Psoas muscle (tissue), 8 donors: Measurements from ENCODE around the gene SGCD. TPM values are rescaled to one million over a fixed set of nuclear protein-coding genes. Genes with fewer than 3 reads are reported as not detected.

Source experiments
- ATAC-seq, 4 donors: fragments of 200-7000 bp; cut with Tn5 transposase; one replicate each; pipeline ENCODE4 v1.9.1; 2020; ENCODE audit warnings: moderate library complexity in 3 of 4, mild to moderate bottlenecking in 2 of 4
- DNase-seq, 2 donors: peaks; one replicate each; pipeline ENCODE4 v3.0.0-alpha.2; 2020
- H3K27ac ChIP-seq: fragments of 200-600 bp; one replicate; pipeline ENCODE4 v1.8.0; 2022
- H3K27me3 ChIP-seq, 3 donors: fragments of 200-600 bp in 1 of 3; one replicate each; pipeline versions ENCODE4 v1.6.1 to v1.8.0; 2013 to 2022; ENCODE audit warnings: low read length in 2 of 3, mild to moderate bottlenecking in 2 of 3, moderate library complexity in 1 of 3; ENCODE audit not compliant: insufficient read depth in 3 of 3
- H3K36me3 ChIP-seq, 2 donors: fragments of 200-600 bp in 1 of 2; one replicate each; pipeline versions ENCODE4 v1.6.1 to v1.8.0; 2013 to 2022; ENCODE audit warnings: low read depth in 1 of 2, mild to moderate bottlenecking in 1 of 2, moderate library complexity in 1 of 2; ENCODE audit not compliant: insufficient read depth in 1 of 2
- H3K4me1 ChIP-seq: fragments of 200-600 bp; one replicate; pipeline ENCODE4 v1.8.0; 2022
- H3K4me3 ChIP-seq: fragments of 200-600 bp; one replicate; pipeline ENCODE4 v1.8.0; 2022; ENCODE audit warnings: mild to moderate bottlenecking
- H3K9me3 ChIP-seq: fragments of 200-600 bp; one replicate; pipeline ENCODE4 v1.8.0; 2022
- WGBS, 3 donors: extraction: QIAGEN DNeasy Blood & Tissue Kit; methylation state at CpG; one replicate each; pipeline versions ENCODE4 v1.1.6 to v1.1.7; 2013; 5-methylcytosine and 5-hydroxymethylcytosine counted together
- intact Hi-C, 2 donors: fragments of 100-400 bp; cut with DNase I; formaldehyde crosslinking; loops; one replicate each; pipeline versions ENCODE4 v1.11.0 to v1.14.2; 2022
- polyA plus RNA-seq, 3 donors: library from polyadenylated mRNA; stranded (reverse); fragments of 200-250 nt; gene quantifications; one replicate each; pipeline ENCODE4 v1.2.3, GENCODE V29; 2013
- total RNA-seq, 4 donors: library from RNA; stranded (reverse); fragmentation: NEBNext Ultra II Directional in 2 of 4; extraction: Animal tissue kit (Norgen Biotek cat#: 25700) in 2 of 4; gene quantifications; one replicate each; pipeline versions ENCODE4 v1.2.1 to v1.2.4, GENCODE V29; 2021 to 2023
- TF ChIP-seq, protein P1 (sequence below): fragments of 200-600 bp; IDR thresholded peaks from one replicate; pipeline ENCODE4 v1.8.0; 2022; ENCODE audit warnings: antibody characterized with exemption
- donor health status: healthy with polysubstance abuse.
- donor health status: DM: no; HTN: no; CAD: no; lungs with moderate emphysema.
- donor health status: Bipolar disorder and iron deficiency.
- donor health status: healthy.
- donor health status: DM: yes; HTN: yes; CAD: no.
- donor health status: DM: no; HTN: no; CAD: no.
- donor health status: DM: no; HTN: no; CAD: no.
- donor health status: DM: yes; HTN: yes; CAD: no.

SGCD gene
- total and polyA plus RNA-seq, 7 donors: 13.2 to 51.5 (median 33.2) TPM

DNA sequence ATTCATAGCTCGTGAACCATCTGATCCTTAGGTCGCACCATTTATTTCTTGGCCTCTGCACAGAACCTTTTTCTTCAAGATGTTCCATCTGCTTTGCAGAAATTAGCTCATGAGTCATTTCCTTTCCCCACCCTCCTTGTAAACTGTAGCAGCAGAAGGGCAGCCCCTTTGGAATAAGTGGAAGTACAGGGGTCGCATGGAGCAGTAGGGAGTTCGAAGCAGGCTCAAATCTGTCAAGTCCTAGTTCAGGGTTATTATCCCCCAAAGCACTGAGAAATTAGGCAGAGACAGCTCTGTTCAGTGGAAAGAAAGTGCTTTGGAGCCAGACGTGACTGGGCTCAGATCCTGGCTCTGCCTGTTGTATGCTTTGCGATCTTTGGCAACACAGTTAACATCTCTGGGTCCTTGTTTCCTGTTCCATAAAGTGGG lies 84.2 kb downstream of the SGCD start:
- ATAC-seq (peak; percentile 39 to 82 (median 66)), DNase-seq (no peak)
- intact Hi-C loops: no loop called here
- H3K36me3 ChIP-seq: no peaks in the 10 kb centered on the region
- H3K4me1 ChIP-seq: peaks cover 25% of the 10 kb centered on the region
- TF ChIP-seq, protein P1, sequence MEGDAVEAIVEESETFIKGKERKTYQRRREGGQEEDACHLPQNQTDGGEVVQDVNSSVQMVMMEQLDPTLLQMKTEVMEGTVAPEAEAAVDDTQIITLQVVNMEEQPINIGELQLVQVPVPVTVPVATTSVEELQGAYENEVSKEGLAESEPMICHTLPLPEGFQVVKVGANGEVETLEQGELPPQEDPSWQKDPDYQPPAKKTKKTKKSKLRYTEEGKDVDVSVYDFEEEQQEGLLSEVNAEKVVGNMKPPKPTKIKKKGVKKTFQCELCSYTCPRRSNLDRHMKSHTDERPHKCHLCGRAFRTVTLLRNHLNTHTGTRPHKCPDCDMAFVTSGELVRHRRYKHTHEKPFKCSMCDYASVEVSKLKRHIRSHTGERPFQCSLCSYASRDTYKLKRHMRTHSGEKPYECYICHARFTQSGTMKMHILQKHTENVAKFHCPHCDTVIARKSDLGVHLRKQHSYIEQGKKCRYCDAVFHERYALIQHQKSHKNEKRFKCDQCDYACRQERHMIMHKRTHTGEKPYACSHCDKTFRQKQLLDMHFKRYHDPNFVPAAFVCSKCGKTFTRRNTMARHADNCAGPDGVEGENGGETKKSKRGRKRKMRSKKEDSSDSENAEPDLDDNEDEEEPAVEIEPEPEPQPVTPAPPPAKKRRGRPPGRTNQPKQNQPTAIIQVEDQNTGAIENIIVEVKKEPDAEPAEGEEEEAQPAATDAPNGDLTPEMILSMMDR: no peak
- H3K9me3 ChIP-seq: no peaks in the 10 kb centered on the region
- peak overlapping the region; percentile 59 for H3K27ac ChIP-seq
- WGBS, 3 donors: 23 to 37% (median 27%) methylated on average over 6 of the region's 6 CpGs
- no peaks in the 10 kb centered on the region for H3K27me3 ChIP-seq
- no peak overlapping the region for H3K4me3 ChIP-seq

DNA sequence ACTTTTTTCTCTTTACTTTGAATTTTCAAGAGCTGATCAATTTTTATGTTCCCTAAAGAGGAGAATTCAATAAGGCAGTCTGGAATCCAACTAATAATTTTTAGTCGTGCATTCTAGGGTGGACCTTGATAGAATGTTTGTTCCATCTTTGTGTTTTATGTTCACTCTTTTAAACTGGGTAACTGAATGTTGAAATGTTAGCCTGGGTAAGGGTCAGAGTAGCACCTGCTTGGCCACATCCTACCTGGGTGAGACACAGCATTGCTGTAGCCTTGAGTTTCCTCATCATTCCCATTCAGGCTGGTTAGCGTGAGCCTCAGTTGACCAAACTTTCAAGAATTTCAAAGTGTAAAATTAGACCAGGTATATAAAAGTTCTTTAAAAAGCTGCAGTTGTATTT lies 85.0 kb downstream of the SGCD start:
- ATAC-seq: no peak
- TF ChIP-seq, protein P1: no peak
- intact Hi-C loops: no loop called here
- WGBS, 3 donors: 77 to 83% (median 77%) methylated on average over 2 of the region's 2 CpGs
- H3K27ac ChIP-seq: no peak overlapping the region
- H3K36me3 ChIP-seq: no peaks in the 10 kb centered on the region
- H3K27me3 ChIP-seq: no peaks in the 10 kb centered on the region
- H3K9me3 ChIP-seq: no peaks in the 10 kb centered on the region
- H3K4me1 ChIP-seq: peaks cover 23% of the 10 kb centered on the region
- DNase-seq: no peak
- H3K4me3 ChIP-seq: no peak overlapping the region

DNA sequence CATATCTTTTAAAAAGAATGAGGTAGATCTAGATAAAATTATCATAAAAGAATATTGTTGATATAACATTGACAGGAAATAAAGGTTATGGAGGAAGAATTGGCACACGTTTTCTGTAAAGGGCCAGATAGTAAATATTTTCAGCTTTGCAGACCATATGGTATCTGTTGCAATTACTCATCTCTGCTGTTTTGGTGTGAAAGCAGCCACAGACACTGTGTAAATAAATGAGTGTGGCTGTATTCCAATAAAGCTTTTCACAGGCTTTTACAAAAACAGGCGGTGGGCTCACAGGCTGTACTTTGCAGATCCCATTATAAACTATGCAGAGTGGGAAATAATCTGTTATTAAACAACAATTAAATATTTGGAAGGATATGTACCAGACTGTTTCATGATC lies 87.4 kb downstream of the SGCD start:
- 39 to 51% (median 41%) methylated on average over 2 of the region's 2 CpGs for WGBS, 3 donors
- DNase-seq (no peak), ATAC-seq (no peak)
- Histone ChIP-seq H3K9me3 (no peaks in the 10 kb centered on the region), H3K27me3 (no peaks in the 10 kb centered on the region), H3K27ac (no peak overlapping the region), H3K36me3 (no peaks in the 10 kb centered on the region), H3K4me1 (peaks cover 41% of the 10 kb centered on the region), H3K4me3 (no peak overlapping the region)
- TF ChIP-seq, protein P1: no peak
- intact Hi-C loops: no loop called here

DNA sequence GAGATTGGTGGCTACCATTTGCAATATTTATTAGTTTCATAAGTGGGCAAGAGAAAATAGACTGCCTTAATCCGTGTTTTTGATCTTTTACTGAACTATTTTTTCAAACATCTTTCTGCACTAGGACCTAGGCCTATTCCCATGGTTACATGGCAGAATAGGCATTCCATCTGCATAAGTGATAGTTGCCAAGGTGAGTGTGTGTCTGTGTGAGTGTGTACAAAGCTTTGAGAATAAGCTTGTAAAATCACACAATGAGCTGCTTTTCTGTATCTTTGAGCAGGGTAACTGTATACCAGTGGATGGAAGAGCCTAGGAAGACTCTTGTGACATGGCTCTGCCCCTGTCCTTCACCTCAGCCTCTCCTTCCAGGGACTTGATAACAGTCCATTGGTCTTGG lies 92.7 kb downstream of the SGCD start:
- no peak overlapping the region for H3K4me3 ChIP-seq
- WGBS, 3 donors: 80 to 91% (median 85%) methylated on average over 1 of the region's 1 CpG
- no peak overlapping the region for H3K27ac ChIP-seq
- H3K27me3 ChIP-seq: no peaks in the 10 kb centered on the region
- intact Hi-C loops: no loop called here
- ATAC-seq: no peak
- TF ChIP-seq, protein P1: no peak
- peaks cover 31% of the 10 kb centered on the region for H3K4me1 ChIP-seq
- H3K9me3 ChIP-seq: no peaks in the 10 kb centered on the region
- DNase-seq: no peak
- H3K36me3 ChIP-seq: no peaks in the 10 kb centered on the region

DNA sequence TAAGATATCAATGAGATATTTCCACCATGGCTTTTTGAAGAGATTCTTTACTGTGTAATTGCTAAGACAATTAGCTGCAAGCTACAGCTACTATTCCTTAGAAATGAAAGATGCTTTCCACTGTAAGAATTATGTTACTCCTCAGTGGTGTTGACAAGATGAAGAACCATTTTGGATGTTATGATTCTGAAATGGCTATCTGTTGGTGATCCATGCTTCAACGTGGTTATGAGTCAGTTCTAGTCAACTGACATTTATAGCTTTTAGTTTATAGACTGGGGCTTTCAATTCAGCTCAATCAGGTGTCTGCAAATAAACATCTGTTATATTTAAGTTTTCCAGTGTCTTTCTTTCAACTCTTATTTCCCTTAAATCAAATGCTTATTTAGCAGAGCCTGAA lies 93.7 kb downstream of the SGCD start:
- ATAC-seq: peak; percentile 36 to 78 (median 66)
- Histone ChIP-seq H3K27me3 (no peaks in the 10 kb centered on the region), H3K9me3 (no peaks in the 10 kb centered on the region), H3K27ac (peak overlapping the region; percentile 2), H3K36me3 (no peaks in the 10 kb centered on the region), H3K4me3 (no peak overlapping the region), H3K4me1 (peaks cover 31% of the 10 kb centered on the region)
- no peak for DNase-seq
- TF ChIP-seq, protein P1: no peak
- intact Hi-C loops: no loop called here
- 7 to 32% (median 12%) methylated on average over 1 of the region's 1 CpG for WGBS, 3 donors
